CD1c-positive myeloid dendritic cell (primary cell): ENCODE results near the gene PID1.

Experiments
- DNase-seq: peaks from one replicate; pipeline ENCODE4 v3.0.0-alpha.2; 2016; ENCODE audit errors: extremely low spot score

Gene PID1

DNA sequence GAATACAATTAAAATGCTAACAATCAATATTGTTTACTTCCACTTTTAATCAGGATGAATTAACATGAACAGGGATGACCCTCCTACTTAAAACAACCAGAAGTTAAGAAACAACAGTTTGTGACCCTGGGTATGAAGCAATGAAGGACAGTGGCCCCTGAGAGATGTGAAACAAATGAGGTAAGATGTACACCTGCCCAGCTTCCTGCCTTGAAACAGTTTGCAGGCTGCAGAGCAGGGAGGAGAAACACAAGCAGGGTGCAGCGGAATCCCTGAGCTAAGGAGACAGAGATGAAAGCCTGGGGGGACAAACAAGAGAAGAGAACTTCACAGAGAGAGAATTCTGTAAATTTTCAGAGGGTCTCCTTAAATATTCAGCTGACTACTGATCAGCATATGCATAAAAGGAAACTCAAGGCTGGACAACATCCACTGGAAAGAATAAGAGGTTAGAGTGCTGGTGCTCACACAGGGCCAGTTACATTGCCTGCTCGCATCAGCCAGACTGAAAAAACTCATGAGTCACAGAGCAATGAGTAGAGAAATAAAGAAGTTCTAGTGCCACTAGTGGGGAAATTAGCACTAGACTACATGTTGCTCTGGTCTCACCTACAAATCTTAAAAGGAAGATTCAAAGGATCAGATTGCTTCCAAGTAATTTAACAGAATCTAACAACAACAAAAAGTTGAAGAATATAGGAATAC is 106.4 kb downstream of the PID1 start:
- no peak for DNase-seq

DNA sequence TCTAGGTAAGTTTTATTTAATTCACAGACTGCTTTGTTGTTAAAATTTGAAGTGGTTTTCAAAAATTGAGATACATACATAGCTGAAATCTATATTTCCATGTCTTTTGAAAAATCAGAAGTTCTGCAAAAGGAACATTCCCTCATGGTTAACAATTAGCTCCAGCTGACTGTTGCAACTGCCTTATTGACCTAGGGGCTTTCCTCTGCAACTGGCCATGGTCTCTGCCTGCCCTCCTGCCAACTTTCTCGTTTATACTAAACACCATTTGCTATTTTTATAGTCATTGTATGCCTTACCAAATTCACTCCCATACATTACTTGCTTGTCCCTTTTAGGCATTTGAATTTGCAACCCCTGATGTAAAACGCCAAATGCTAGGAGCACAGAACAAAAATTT is 107.2 kb downstream of the PID1 start:
- DNase-seq: no peak

DNA sequence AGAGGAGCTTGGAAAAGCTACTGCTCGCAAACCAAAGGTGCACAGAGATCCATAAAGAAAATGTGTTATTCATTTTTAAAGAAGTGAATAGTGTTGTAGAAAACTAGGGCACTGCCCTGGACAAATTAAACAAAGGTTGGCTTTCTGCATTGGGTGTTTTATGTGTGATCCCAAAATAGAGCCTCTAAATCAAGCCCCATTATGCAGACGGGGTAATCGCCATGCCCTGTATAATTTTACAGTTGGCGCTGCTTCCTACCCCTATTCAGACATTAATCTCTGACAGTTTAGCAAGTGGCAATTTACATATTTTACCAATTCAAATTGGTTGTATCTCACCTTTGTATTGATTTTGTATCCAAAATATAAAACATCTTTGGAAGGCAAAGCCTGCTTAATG is 109.1 kb downstream of the PID1 start:
- DNase-seq: no peak

DNA sequence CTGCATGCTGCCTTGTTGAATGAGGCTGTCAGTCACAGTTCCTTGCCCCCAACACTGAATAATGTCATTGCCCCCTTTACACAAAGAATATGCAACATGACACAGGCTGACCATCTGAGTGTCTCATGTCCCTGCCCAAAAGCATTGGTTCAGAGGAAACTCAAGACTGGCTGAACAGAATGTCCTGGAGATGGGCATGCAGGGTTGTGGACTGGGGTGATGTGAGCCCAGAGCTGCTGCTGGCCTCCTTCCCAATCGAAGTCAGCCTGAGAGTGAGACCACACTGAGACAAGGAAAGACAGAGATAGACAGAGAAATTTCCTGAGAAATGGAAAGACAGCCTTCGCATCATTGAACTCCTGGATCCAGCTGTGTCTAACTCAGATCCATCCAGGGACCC is 110.1 kb downstream of the PID1 start:
- no peak for DNase-seq

DNA sequence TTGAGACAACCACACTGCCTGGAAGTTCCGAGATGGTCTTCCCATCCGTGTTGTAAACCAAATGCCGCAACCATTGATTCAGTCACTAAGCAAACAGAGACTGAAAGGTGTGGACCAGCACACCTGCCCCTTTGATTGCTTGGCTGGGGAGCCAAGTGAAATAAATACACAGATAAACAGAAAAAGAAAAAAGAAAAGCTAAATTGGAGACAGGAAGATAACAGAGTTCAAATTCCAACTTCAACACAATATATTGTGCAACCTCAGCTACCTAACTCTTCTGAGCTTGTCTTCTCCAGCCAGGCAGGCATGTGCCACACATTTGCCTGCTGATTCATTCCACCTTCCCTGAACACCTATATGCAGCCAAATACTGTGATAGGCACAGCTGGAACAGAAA is 110.9 kb downstream of the PID1 start:
- DNase-seq: no peak

DNA sequence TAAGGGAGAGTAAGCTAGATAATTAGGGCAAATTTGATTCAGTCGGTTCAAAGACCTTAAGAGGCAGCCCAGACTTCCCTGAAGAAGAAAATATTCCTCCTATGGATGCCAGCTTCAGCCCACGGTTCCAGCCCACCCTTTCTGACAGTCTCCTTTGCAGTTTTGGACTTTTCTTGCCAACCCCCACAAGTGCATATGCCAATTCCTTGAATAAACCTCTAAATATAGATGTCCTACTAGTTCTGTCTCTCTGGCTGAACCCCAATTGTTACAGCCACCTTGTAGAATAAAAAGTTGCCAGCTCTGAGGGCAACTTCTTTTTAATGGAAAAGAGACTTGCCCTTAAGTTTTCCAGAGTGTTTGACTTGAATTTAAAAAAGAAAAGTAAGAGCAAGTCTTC is 111.7 kb downstream of the PID1 start:
- no peak for DNase-seq

DNA sequence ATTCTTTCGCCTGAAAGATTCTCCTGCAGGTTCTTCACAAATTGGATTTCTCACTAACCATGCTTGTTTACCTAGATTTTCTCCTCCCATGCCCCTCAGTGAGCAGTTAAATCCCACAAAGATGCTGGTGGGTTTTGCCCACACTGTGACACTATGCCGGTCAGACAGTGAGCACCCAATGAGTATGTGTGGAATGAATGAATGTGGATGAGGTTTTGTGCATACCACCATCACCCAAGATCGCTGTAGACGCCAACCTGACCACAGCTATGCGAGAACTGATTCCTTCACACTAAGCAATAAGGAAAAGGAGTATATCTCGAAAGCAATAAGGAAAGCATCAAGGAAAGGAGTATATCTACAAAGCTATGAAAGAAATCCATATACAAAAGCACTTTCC is 116.7 kb downstream of the PID1 start:
- DNase-seq: no peak

DNA sequence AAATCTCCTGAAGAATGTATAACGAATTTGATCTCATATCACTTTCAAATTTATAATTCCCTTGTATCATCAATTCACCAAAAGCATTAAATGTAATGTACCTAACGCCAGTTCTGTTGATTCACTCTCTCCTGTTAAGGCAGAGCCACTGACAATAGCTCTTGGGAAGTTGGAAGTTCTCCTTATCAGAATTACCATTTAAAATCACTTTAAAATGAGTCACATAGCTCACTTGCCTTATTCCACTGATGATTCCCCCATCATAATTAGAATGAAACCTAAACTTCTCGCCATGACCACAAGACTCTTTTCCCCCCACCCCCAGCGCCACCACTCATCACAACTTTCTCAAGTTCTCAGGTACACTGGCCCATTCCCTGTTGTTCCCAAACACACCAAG is 117.1 kb downstream of the PID1 start:
- no peak for DNase-seq

DNA sequence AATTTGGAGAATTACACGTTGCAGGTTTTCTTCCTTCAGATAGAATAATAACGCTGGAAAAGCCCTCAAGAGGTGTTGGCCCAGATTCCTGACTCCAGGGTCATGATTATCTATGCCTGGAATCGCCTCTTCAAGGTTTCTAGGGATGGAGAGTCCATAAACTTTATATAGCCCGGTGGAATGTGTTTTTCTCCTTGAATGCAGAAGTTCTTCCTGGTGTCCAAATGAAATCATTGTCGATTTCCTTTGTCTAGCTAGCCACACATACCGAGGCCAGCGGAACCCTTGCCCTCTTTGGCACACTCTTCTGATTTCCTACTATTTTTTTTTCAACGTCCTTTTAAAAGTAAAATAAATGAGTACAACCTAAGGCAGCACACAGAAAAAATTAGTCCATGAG is 117.8 kb downstream of the PID1 start:
- no peak for DNase-seq

DNA sequence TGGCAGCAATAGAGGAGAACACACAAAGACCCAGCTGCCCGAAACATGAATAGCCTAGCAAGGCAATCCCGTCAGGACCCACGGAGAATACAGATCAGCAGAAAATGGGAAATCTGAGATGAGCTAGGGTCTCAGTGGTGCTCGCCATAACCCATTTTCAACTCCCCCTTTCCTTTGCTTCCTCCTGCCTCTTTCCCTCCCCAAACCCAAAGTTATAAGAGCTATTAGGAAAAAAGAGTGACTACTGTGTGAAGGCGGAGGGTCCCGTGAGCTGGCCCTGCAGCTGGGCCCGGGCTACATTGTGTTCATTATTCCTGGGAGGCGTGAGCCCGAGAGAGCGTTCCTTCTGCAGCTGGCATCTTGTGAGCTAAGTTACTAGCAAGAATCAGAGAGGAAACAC is 118.4 kb downstream of the PID1 start:
- no peak for DNase-seq

DNA sequence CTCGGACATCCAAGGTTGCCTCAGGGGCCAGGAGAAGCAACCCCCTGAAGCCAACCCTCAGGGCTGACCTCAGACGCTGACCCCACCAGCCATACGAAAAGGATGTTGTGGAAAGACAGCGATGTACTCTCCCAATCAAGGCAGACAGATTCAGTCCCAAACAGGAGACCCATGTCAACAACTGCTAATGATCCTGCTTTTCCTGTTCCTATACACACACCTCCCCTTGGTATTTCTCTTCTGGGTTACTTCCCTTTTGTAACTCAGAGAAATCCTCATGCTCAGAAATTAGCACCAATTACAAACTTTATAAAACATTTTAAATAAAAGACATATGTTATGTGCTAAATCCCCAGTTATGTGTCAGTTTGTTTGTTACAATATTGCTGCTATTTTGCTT is 120.8 kb downstream of the PID1 start:
- DNase-seq: no peak

DNA sequence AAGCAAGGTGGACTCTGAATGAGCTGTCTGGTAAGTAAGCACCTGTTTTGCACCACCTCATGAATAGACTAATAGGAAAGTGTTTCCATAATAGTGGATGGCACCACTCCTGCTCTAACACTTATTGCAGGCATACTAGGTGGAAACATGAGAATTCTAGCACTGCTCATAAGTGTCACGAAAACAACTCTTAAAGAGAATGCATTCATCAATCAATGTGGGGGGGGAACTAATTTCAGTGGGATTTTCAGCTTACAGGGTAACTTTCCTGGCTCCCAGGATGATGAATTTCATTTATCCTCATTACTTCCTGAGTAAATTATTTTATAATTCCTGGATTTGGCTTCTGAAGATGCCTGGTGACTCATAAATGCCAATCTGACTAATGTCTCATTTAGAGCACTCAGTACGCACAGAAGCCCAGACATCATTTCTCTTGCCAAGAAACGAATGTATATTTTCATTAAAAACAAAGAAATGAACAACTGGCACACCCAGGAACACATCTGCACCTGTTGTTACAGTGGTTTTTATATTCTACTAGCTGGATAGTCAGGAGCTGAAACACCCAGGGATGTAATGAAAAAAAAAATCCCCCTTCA is 129.6 kb downstream of the PID1 start:
- DNase-seq: no peak

DNA sequence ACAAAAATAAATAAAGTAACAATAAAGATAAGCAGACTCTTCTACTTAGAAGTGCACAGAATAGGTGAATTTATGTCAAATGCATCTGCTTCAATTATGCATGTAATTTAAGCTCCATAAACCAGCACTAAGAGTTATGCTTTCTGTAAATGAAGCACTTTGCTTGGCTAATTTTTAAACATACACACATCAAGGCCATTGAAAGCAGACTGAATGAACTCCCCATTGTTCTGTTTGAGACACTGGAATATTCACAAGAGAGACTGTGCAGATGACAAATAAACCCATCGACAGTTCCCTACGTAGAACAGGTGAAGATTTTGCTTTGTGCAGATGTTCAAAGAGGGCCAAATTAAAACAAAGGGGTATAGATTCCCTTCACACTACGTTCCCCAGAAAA is 133.4 kb downstream of the PID1 start:
- DNase-seq: no peak

DNA sequence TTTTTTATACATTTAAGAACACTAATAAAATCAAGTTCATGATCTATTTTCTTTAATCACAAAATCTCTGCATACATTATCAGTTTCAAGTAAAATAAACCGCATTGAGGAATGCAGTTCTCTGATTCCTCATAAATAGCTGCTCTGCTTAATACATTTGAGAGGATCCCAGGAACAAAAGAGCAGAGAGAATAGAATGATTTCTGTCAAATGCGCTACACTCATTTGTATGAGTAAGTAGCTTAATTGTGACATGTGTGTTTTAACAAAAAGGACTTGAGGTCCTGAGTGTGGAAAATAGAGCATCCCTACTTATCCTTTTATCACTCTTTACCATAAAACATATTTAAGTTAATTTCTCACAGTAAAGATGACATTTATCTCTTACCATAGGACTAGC is 134.0 kb downstream of the PID1 start:
- no peak for DNase-seq

DNA sequence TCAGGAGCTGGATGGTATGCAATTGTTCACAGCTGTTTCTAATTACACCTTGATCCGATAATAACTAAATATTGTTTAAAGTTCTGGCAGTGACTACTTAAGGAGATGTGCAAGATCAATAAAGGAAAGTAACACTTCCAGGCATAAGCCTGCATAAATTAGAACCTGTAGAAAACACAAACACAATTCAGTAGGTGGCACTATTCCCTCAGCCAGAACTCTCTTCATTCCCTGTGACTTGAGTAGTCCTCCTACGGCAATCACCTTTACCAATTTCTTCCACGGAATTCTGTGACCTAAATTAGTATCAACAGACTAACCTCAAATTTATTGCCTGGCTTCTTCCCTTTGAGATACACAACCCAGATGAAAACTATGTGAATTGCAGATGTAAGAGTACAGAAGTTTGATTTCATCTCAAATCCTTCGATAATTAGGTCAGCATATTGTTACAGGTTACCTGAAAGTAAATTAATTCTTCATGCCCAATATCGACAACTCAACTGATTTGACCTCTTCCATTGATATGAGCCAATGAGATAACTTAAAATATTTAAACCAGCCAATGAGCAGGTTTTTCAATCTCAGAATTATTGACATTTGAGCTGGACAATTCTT is 137.8 kb downstream of the PID1 start:
- DNase-seq: peak; percentile 28

DNA sequence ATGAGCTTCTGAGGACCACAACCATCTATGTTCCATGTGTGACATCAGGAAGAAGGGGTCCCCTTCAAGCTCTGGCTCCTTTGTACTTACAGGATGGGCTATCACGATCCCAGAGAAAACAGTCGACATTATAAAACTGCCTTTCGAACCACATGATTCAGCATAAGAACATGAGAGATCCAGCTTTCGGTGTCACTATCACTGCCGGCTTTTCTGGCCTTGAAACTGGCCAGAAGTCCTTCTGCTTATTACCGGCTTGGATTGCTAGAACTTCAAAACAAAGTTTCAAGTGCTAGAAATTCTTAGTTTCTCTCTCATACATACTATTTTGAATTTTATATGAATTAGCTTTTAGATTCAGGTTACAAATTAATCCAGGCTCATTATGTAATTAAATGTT is 138.9 kb downstream of the PID1 start:
- DNase-seq: no peak

DNA sequence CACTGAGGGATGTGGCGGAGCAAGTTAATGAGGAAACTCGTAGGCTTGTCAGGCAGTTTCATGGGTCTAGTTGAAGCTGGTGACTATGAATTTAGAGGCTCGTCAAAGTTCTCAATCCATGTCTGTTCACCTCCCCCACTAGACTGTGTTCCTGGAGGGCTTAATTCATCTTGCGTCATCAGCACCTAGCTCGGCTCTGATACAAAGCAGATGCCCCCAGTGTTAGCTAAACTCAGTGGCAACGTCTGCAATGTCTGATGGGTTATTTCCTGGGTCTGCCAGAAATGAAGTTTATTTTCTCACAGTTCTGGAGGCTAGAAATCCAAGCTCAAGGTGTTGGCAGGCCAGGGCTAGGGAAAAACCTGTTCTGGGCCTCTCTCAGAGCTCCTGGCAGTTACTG is 140.6 kb downstream of the PID1 start:
- DNase-seq: no peak

DNA sequence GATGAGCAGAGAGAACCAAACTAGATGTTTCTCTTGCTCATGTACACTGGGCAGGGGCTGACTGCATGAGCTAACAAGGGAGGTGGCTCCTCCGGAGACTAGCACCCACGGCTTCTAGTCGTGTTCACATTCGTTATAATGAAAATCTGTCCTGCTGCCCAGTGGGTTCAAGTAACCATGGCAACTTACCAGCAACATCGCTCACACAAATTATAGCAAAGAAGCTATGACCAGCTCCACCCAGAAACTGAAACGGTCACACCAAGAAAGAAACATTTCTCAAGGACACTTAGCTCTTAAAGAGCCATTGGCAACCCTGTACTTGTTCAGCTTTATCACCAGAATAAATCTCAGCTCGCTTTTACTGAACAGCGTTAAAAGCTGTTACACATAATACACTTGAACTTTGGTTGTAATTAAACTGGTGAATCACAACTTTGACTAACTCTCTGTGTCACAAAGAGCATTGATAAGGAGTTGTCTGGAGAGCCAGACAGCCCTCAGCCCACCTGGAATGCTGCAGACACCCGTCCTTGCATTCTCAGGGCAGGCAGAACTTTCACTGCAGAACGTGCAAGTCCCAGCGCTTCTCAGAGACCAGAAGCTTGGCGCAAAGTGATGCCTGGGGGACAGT is 141.2 kb downstream of the PID1 start:
- no peak for DNase-seq

DNA sequence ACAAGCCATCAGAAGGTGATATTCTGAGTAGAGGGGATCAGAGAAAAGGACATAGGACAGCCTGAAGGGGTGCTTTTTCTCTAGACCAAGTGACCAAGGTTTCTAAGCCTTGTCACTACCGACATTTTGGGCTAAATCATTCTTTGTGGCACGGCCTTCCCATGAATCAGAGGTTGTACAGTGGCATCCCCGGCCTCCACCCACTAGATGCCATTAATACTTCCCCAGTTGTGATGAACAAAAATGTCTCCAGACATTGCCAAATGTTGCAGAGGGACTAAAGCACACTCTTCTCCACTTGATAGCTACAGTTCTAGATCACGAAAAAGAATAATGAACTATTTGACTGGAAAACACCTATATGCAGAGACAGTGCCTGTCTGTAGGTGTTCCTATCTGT is 143.6 kb downstream of the PID1 start:
- no peak for DNase-seq

DNA sequence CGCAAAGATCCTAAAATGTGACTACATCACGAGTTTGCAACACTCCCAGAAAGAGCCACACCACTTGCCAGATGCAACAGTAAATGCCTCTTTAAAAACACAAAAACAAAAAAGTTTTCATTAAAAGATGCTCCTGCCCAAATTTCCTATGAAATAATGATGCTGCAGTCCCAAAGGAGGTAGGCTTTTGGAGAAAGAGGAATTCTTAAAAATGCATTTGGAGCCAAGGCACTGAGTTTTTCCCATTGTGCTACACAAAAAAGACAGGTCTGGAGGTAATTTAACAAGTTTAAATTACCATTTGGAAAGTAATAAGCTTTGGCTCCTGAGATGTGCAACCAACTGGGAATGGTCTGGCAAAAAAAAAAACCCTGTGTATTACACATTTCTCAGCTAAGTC is 145.0 kb downstream of the PID1 start:
- no peak for DNase-seq

DNA sequence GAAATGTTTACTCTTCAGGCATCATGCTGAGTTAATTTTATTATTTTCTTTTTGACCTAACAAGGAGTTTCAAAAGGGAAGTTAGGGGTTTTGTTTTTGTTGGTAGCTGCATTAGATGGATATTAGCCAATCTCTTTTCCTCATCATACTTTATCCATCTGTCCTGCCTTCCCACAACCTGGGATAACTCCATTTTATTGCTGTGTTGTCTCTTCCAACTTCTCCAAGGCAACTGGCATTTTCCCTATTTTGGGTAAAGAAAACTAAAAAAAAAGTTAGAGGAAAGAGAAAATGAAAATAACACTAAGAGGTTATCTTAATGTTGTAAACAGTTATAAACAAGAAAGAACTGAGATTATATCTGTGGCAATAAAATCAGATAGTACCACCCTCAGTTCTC is 147.0 kb downstream of the PID1 start:
- no peak for DNase-seq

DNA sequence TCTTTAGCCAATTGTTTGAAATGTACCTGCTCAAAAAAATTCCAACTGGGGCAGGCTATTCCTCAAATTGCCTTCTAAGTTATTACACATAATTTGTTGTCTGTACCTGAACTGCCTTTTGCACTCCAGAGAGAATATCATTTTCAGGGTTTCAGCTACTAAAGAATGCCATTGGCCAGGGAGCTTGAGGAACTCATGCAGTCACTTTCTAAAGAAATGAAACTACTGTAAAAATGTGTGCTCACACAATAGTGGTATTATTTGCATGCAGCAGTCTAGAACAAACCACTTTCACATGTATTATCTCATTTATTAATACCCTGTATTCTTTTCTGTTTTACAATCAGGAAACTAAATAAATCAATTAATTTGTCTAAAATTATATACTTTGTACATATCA is 152.2 kb downstream of the PID1 start:
- DNase-seq: no peak

DNA sequence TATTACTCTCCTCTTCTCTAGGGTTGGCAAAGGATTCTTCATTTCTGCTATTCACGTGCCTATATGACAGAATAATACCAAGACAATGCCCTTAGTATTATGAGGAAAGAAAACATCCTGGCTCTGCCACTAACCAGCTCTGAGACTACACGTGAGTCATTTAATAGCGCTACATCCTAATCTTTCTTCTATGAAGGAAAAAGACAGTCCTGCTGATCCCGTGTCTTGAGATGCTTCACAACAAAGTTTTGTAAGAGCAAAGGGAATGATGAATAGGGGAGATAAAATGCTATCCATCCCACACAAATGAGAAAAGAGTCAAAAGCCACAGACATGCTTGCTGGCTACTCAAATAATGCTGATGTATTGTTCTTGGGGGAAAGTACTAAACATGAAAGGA is 152.8 kb downstream of the PID1 start:
- no peak for DNase-seq
